BLaER1 treated with 17β-estradiol and CSF1 and Interleukin-3, amounts not matched to agents 10 nM and 100 nM (cell line): ENCODE measurements around the gene GCN1.

Experiments used
- H3K27ac ChIP-seq, 11 experiments: shearing (Covaris generic); formaldehyde crosslinking; 2 replicates each; pipeline ENCODE4 v1.8.1; 2022
- H3K27me3 ChIP-seq, 11 experiments: shearing (Covaris generic); formaldehyde crosslinking; 2 replicates each; pipeline ENCODE4 v1.8.1; 2022
- H3K36me3 ChIP-seq, 11 experiments: shearing (Covaris generic); formaldehyde crosslinking; 2 replicates each; pipeline ENCODE4 v1.8.1; 2022
- H3K4me1 ChIP-seq, 10 experiments: shearing (Covaris generic); formaldehyde crosslinking; 2 replicates each; pipeline ENCODE4 v1.8.1; 2022
- H3K4me2 ChIP-seq, 11 experiments: shearing (Covaris generic); formaldehyde crosslinking; 2 replicates each; pipeline ENCODE4 v1.8.1; 2022
- H3K4me3 ChIP-seq, 10 experiments: shearing (Covaris generic); formaldehyde crosslinking; 2 replicates each; pipeline ENCODE4 v1.8.1; 2022
- H3K9ac ChIP-seq, 11 experiments: shearing (Covaris generic); formaldehyde crosslinking; 2 replicates each; pipeline ENCODE4 v1.8.1; 2022
- H3K9me3 ChIP-seq, 11 experiments: shearing (Covaris generic); formaldehyde crosslinking; replicated peaks in 1 of 11; 2 replicates each; pipeline ENCODE4 v1.8.1; 2022
- H4K20me1 ChIP-seq, 11 experiments: shearing (Covaris generic); formaldehyde crosslinking; 2 replicates each; pipeline ENCODE4 v1.8.1; 2022
- Cebpa-rat ChIP-seq, 11 experiments: shearing (Covaris generic); IDR thresholded peaks; 2 replicates each; pipeline ENCODE4 v1.8.1; 2022

GCN1 gene

DNA sequence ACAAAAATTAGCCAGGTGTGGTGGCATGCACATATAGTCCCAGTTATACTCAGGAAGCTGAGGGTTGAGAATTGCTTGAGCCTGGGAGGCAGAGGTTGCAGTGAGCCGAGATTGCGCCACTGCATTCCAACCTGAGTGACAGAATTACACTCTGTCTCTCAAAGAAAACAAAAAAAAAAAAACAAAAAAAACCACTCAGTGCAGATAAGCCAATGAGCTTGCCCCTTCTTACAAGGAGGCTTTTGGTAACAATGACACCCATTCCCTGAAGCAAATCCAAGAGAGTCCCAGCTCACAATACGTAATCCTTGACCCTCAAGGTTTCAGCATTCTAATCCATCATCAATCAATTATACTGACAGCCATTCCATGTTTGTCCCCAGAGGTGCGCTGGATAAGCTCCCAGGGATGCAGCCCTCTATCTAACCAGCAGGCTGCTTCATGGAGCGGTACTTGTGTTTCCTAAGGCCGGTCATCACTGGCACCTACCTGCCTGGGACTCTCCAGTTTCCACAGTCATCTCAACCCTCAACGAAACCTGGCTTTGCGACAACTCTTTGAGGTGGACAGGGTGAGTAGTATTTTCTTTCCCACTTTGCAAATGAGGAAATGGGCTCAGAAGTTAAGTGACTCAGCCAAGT, 12.4 kb downstream of the GCN1 start:
- Histone ChIP-seq H3K9ac (no peak overlapping the region), H4K20me1 (peaks cover 49 to 100% (median 91%) of the 10 kb centered on the region in 11 experiments; a peak in 21 of 22 replicates), H3K36me3 (peaks cover 96 to 100% (median 99%) of the 10 kb centered on the region in 11 experiments), H3K4me2 (no peak overlapping the region), H3K4me3 (no peak overlapping the region), H3K9me3 (no peaks in the 10 kb centered on the region), H3K27ac (no peak overlapping the region), H3K4me1 (peaks cover 0 to 6% (median 0%) of the 10 kb centered on the region in 10 experiments; a peak in 5 of 20 replicates), H3K27me3 (no peaks in the 10 kb centered on the region)
- no peak for TF ChIP-seq Cebpa-rat (IDR thresholded peaks at IDR 0.05)

DNA sequence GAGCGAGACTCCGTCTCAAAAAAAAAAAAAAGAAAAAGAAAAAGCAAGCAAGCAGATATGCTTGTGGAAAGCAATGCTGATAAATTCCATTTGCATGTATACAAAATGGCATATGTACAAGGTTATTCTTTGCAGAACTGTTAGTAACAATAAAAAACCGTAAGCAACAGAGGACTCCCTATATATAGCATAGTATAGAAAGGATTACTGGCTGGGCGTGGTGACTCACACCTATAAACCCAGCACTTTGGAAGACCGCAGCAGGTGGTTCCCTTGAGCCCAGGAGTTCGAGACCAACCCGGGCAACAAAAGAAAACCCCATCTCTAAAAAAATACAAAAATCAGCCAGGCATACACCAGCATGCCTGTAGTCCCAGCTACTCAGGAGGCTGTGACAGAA, 13.5 kb downstream of the GCN1 start:
- H4K20me1 ChIP-seq, result peaks cover 40 to 99% (median 88%) of the 10 kb centered on the region in 11 experiments; a peak in 21 of 22 replicates
- peaks cover 0 to 11% (median 5%) of the 10 kb centered on the region in 10 experiments; a peak in 15 of 20 replicates for H3K4me1 ChIP-seq
- no peak overlapping the region for H3K4me3 ChIP-seq
- H3K9me3 ChIP-seq, result no peaks in the 10 kb centered on the region
- no peak overlapping the region for H3K27ac ChIP-seq
- H3K4me2 ChIP-seq, result no peak overlapping the region
- TF ChIP-seq Cebpa-rat (IDR thresholded peaks at IDR 0.05), result no peak
- no peak overlapping the region for H3K9ac ChIP-seq
- H3K27me3 ChIP-seq, result no peaks in the 10 kb centered on the region
- H3K36me3 ChIP-seq, result peaks cover 96 to 100% (median 99%) of the 10 kb centered on the region in 11 experiments

DNA sequence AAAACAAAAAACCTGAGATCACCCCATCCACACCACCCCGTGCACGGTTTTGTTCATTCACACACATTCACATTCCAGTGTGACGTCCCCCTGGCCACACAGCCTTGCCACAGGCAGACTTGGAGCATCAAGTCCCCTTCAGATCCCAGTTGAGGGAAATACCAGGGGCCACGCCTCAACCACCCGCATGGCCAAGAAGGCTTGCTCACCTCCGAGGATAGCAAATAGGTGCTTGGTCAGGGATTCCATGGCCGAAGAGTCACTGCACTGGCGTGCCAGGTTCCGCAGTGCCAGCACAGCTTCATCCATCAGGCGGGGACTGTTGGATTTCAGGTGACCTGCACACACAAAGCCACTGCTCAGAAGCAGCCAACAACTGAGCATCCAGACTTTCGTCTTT, 19.0 kb downstream of the GCN1 start:
- H3K4me1 ChIP-seq, result peaks cover 0 to 29% (median 23%) of the 10 kb centered on the region in 10 experiments; a peak in 16 of 20 replicates
- no peaks in the 10 kb centered on the region for H3K9me3 ChIP-seq
- H3K36me3 ChIP-seq, result peaks cover 95 to 100% (median 98%) of the 10 kb centered on the region in 11 experiments

DNA sequence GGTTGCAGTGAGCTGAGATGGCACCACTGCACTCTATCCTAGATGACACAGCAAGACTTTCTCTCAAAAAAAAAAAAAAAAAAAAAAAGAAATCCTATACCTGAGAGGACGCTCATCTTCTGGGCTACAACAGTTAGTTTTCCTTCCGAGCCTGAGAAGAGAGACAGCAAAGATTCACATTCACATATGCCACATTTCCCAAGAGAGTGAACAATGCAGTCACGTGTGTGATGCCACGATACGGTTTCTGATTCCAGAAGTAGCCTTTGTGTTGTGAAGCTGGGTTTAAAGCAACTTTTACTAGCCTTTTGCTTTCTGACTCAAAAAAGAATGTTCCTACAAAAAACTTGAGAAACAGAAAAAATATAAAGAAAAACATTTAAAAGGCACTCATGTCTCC, 19.5 kb downstream of the GCN1 start:
- no peak for TF ChIP-seq Cebpa-rat (IDR thresholded peaks at IDR 0.05)
- H3K9ac ChIP-seq, result peak overlapping the region in 8 of 11 experiments; percentile 20 to 65 (median 33); a peak in 13 of 22 replicates
- H3K27me3 ChIP-seq, result no peaks in the 10 kb centered on the region
- peak overlapping the region in 8 of 11 experiments; percentile 42 to 75 (median 54); a peak in 16 of 22 replicates for H3K4me2 ChIP-seq
- H4K20me1 ChIP-seq, result peaks cover 0 to 85% (median 54%) of the 10 kb centered on the region in 11 experiments; a peak in 16 of 22 replicates
- H3K36me3 ChIP-seq, result peaks cover 95 to 100% (median 98%) of the 10 kb centered on the region in 11 experiments
- no peak overlapping the region for H3K4me3 ChIP-seq
- H3K9me3 ChIP-seq, result no peaks in the 10 kb centered on the region
- H3K27ac ChIP-seq, result peak overlapping the region in 7 of 11 experiments; percentile 12 to 62 (median 49); a peak in 11 of 22 replicates
- H3K4me1 ChIP-seq, result peaks cover 0 to 29% (median 23%) of the 10 kb centered on the region in 10 experiments; a peak in 16 of 20 replicates

More for the DNA sequence above, 19.0 kb downstream of the GCN1 start:
- Histone ChIP-seq H3K4me3 (no peak overlapping the region), H3K27ac (peak overlapping the region in 7 of 11 experiments; percentile 12 to 62 (median 49); a peak in 10 of 22 replicates), H3K4me2 (peak overlapping the region in 9 of 11 experiments; percentile 6 to 75 (median 52); a peak in 16 of 22 replicates), H3K9ac (peak overlapping the region in 9 of 11 experiments; percentile 11 to 65 (median 31); a peak in 14 of 22 replicates), H3K27me3 (no peaks in the 10 kb centered on the region), H4K20me1 (peaks cover 0 to 88% (median 54%) of the 10 kb centered on the region in 11 experiments; a peak in 17 of 22 replicates)
- no peak for TF ChIP-seq Cebpa-rat (IDR thresholded peaks at IDR 0.05)

DNA sequence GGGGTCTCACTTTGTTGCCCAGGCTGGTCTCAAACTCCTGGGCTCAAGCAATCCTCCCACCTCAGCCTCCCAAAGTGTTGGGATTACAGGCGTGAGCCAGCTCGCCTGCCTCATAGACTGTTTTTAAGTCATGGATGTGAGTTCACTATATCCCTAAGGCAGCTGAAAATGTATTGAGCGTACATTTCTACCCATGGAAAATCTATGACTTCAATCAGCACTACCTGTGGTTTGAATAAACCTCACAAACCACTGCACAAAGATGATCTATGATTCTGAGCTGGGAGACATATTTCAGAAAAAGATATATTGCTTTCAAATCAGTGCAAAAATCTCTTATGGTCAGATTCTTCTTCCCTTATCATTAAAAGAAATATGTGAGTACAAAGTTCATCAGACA, 22.5 kb downstream of the GCN1 start:
- Histone ChIP-seq H4K20me1 (peaks cover 0 to 77% (median 34%) of the 10 kb centered on the region in 11 experiments; a peak in 14 of 22 replicates), H3K27ac (no peak overlapping the region), H3K4me3 (no peak overlapping the region), H3K27me3 (no peaks in the 10 kb centered on the region), H3K4me1 (peaks cover 0 to 28% (median 25%) of the 10 kb centered on the region in 10 experiments; a peak in 16 of 20 replicates), H3K36me3 (peaks cover 96 to 100% (median 98%) of the 10 kb centered on the region in 11 experiments), H3K9me3 (no peaks in the 10 kb centered on the region), H3K4me2 (no peak overlapping the region), H3K9ac (no peak overlapping the region)
- no peak for TF ChIP-seq Cebpa-rat (IDR thresholded peaks at IDR 0.05)

DNA sequence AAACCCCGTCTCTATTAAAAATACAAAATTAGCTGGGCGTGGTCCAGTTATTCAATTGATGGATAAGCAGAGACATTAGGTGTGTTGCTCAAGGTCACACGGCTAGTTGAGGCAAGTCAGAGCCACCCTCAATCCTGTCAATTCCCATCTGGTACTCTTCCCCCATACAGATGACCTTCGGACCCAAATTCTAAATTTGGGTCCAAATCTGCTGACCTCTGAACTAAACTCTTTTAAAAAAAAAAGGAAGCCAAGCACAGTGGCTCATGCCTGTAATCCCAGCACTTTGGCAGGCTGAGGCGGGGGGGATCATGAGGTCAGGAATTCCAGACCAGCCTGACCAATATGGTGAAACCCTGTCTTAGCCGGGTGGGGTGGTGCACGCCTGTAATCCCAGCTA, 23.9 kb downstream of the GCN1 start:
- Histone ChIP-seq H3K4me2 (no peak overlapping the region), H3K9ac (no peak overlapping the region), H3K9me3 (no peaks in the 10 kb centered on the region), H3K36me3 (peaks cover 96 to 100% (median 98%) of the 10 kb centered on the region in 11 experiments), H3K4me1 (peaks cover 0 to 21% (median 15%) of the 10 kb centered on the region in 10 experiments; a peak in 16 of 20 replicates), H3K27ac (no peak overlapping the region), H4K20me1 (peaks cover 0 to 67% (median 26%) of the 10 kb centered on the region in 11 experiments; a peak in 14 of 22 replicates), H3K27me3 (no peaks in the 10 kb centered on the region), H3K4me3 (no peak overlapping the region)
- no peak for TF ChIP-seq Cebpa-rat (IDR thresholded peaks at IDR 0.05)

DNA sequence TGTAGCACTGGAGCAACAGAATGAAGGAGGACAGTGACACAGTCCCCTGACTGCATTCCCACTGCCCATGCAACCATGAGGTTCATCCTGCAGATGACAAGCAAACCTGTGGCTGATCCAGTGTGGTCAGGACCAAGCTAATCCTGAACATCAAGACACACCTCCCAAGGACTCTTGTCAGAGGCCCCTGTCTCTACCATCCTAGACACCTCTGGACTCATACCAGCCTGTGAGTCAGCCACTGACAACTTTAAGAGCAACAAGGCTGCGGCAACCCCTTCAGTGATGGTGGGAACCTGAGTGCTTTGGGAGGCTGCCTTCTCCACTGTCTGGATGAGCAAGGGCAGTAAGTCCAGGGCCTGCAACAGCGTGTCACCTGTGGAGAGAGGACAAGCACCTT, 24.6 kb downstream of the GCN1 start:
- no peak for TF ChIP-seq Cebpa-rat (IDR thresholded peaks at IDR 0.05)
- Histone ChIP-seq H3K4me2 (no peak overlapping the region), H3K9me3 (no peaks in the 10 kb centered on the region), H3K36me3 (peaks cover 97 to 100% (median 99%) of the 10 kb centered on the region in 11 experiments), H4K20me1 (peaks cover 0 to 63% (median 28%) of the 10 kb centered on the region in 11 experiments; a peak in 14 of 22 replicates), H3K4me3 (no peak overlapping the region), H3K4me1 (peaks cover 0 to 16% (median 8%) of the 10 kb centered on the region in 10 experiments; a peak in 15 of 20 replicates), H3K9ac (no peak overlapping the region), H3K27me3 (no peaks in the 10 kb centered on the region), H3K27ac (no peak overlapping the region)

DNA sequence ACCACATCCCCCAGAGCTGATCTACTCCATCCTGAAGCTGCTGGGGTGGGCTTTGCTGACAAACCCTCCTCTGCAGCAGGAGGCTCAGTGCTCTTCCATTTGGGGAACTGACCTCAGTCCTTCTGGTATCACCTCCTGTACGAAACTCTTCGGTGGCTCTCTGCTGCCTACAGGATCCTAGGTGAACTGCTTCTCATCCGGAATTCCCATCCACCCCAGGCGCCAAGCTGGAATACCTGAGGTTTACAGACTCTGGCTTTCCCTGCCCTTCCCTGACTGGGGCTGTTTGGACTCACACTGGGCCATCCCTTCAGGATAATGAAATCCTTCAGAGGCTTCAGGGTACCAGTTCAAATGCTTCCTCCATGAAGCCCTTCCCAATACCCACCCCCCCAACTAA, 26.2 kb downstream of the GCN1 start:
- no peak overlapping the region for H3K9ac ChIP-seq
- peaks cover 0 to 61% (median 33%) of the 10 kb centered on the region in 11 experiments; a peak in 15 of 22 replicates for H4K20me1 ChIP-seq
- H3K36me3 ChIP-seq, result peaks cover 95 to 100% (median 98%) of the 10 kb centered on the region in 11 experiments
- H3K9me3 ChIP-seq, result no peaks in the 10 kb centered on the region
- H3K27ac ChIP-seq, result no peak overlapping the region
- no peak overlapping the region for H3K4me3 ChIP-seq
- H3K4me1 ChIP-seq, result peaks cover 0 to 12% (median 0%) of the 10 kb centered on the region in 10 experiments; a peak in 4 of 20 replicates
- no peaks in the 10 kb centered on the region for H3K27me3 ChIP-seq
- H3K4me2 ChIP-seq, result no peak overlapping the region
- TF ChIP-seq Cebpa-rat (IDR thresholded peaks at IDR 0.05), result no peak

DNA sequence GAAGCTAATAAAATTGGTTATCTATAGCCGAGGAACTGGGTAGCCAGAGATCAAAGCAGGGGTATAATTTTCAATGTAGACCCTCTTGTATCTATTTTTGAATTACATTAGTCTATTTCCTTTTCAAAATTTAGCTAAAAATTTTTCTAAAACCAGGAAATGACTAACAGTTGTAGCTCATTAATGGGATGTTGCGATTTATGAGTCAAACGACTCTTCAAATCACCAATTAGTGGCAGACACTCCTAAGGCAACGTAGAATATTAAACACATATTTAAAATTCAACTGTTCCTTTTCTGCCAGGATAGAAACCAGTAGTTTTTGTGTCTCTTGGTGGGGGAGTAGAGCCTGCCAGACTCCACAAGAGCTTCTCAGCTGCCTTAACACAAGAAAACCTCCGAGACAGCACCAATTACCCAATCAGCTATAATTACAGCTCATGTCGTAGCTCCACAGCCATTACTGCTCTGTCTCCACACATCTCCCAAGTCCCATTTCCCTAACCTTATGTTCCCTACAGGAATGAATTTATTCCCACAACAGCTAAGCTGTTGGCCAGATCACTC, 26.9 kb downstream of the GCN1 start:
- H3K4me3 ChIP-seq, result no peak overlapping the region
- no peak overlapping the region for H3K9ac ChIP-seq
- peaks cover 0 to 12% (median 0%) of the 10 kb centered on the region in 10 experiments; a peak in 4 of 20 replicates for H3K4me1 ChIP-seq
- H3K36me3 ChIP-seq, result peaks cover 95 to 100% (median 98%) of the 10 kb centered on the region in 11 experiments
- H3K27me3 ChIP-seq, result no peaks in the 10 kb centered on the region
- no peak overlapping the region for H3K4me2 ChIP-seq
- H4K20me1 ChIP-seq, result peaks cover 0 to 68% (median 36%) of the 10 kb centered on the region in 11 experiments; a peak in 16 of 22 replicates
- no peaks in the 10 kb centered on the region for H3K9me3 ChIP-seq
- H3K27ac ChIP-seq, result no peak overlapping the region
- no peak for TF ChIP-seq Cebpa-rat (IDR thresholded peaks at IDR 0.05)
